ENCODE data around the gene PBX4. TPM values are rescaled to one million over a fixed set of nuclear protein-coding genes. Genes with fewer than 3 reads are reported as not detected.

The PBX4 gene
- total RNA-seq, 4 donors from 2014 or later = 3.3 to 14.9 (median 4.8) TPM

- DNase-seq (ENCODE audit: low spot score in 2 of 2) = no peak
These were observed 60.4 kb downstream of the PBX4 start for GRCh38 chr19:19558055-19558454.

GRCh38 chr19:19554074-19555023, 64.1 kb downstream of the PBX4 start:
- TF ChIP-seq POLR2A (IDR thresholded peaks at IDR 0.05) (no peak), CTCF (IDR thresholded peaks at IDR 0.05) (peak; percentile 35 to 71), EP300 (IDR thresholded peaks at IDR 0.05) (no peak), POLR2AphosphoS5 (IDR thresholded peaks at IDR 0.05) (no peak)
- WGBS = 55% methylated on average over 22 of the region's 34 CpGs
- no peaks in the 10 kb centered on the region for H3K9me3 ChIP-seq

More at GRCh38 chr19:19558055-19558454, 60.4 kb downstream of the PBX4 start:
- WGBS = 64% methylated on average over 4 of the region's 15 CpGs
- Histone ChIP-seq H3K4me3 (no peak overlapping the region), H3K27ac (no peak overlapping the region), H3K4me1 (no peaks in the 10 kb centered on the region), H3K9me3 (no peaks in the 10 kb centered on the region), H3K36me3 (no peaks in the 10 kb centered on the region), H3K27me3 (no peaks in the 10 kb centered on the region)
- no peak for TF ChIP-seq EP300 (IDR thresholded peaks at IDR 0.05)
- TF ChIP-seq POLR2AphosphoS5 (IDR thresholded peaks at IDR 0.05) = no peak
- no peak for TF ChIP-seq CTCF (IDR thresholded peaks at IDR 0.05)
- TF ChIP-seq POLR2A (IDR thresholded peaks at IDR 0.05) = no peak

GRCh38 chr19:19553670-19554069, 64.8 kb downstream of the PBX4 start:
- no peak for DNase-seq (ENCODE audit: low spot score in 2 of 2)
- Histone ChIP-seq H3K4me3 (no peak overlapping the region), H3K27me3 (peaks cover 19% of the 10 kb centered on the region), H3K36me3 (no peaks in the 10 kb centered on the region), H3K4me1 (peaks cover 3% of the 10 kb centered on the region), H3K9me3 (no peaks in the 10 kb centered on the region), H3K27ac (no peak overlapping the region)
- 84% methylated on average over 9 of the region's 10 CpGs for WGBS
- TF ChIP-seq EP300 (IDR thresholded peaks at IDR 0.05) (no peak), POLR2AphosphoS5 (IDR thresholded peaks at IDR 0.05) (no peak), CTCF (IDR thresholded peaks at IDR 0.05) (no peak), POLR2A (IDR thresholded peaks at IDR 0.05) (no peak)

More at GRCh38 chr19:19554074-19555023, 64.1 kb downstream of the PBX4 start:
- Histone ChIP-seq H3K27ac (no peak overlapping the region), H3K4me3 (no peak overlapping the region), H3K36me3 (no peaks in the 10 kb centered on the region), H3K27me3 (peaks cover 14% of the 10 kb centered on the region), H3K4me1 (peaks cover 3% of the 10 kb centered on the region)
- DNase-seq (ENCODE audit: low spot score in 2 of 2) = no peak

DNA sequence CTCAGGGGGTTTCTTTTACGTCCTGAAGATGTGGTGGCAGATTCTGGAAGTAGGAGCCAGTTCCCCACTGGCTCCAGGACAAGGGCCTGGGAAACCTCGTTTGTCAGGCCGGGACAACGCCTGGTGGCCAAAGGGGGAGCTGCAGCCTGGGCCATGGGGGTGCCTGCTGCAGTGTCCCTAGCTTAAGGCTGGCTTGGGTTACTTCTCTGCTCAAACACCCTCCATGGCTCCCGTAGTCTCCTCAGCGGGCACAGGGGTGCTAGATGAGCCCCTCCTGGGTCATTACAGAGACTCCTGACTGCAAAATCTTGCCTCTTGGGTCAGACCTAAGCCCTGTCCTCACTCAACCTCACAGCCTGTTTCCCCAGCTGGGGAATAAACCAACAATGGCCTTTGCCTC, 65.7 kb downstream of the PBX4 start:
- Histone ChIP-seq H3K4me1 (peaks cover 3% of the 10 kb centered on the region), H3K27ac (no peak overlapping the region), H3K27me3 (peaks cover 25% of the 10 kb centered on the region), H3K9me3 (no peaks in the 10 kb centered on the region), H3K36me3 (no peaks in the 10 kb centered on the region), H3K4me3 (no peak overlapping the region)
- WGBS = 59% methylated on average over 5 of the region's 6 CpGs
- DNase-seq (ENCODE audit: low spot score in 2 of 2) = no peak
- TF ChIP-seq CTCF (IDR thresholded peaks at IDR 0.05) (peak in 1 of 2 donors; percentile 72), POLR2AphosphoS5 (IDR thresholded peaks at IDR 0.05) (no peak), POLR2A (IDR thresholded peaks at IDR 0.05) (no peak)

DNA sequence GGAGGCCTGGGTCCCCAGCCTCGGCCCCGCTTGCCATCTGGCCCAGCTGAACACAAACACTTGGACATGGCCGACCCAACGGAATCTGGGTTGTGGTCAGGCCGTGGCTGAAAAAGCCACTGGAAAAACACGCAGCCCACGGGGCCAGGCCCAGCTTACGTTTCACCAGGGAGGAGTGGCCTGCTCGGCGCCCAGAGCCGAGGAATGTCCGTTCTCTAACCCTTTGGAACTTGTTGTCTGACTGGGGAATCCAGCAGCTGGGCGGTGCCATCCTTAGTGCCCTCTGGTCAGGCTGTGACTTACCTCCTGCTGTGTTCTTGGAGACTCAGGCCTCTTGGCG, 66.7 kb downstream of the PBX4 start:
- Histone ChIP-seq H3K27me3 (peaks cover 35% of the 10 kb centered on the region), H3K4me3 (no peak overlapping the region), H3K9me3 (no peaks in the 10 kb centered on the region), H3K4me1 (peaks cover 5% of the 10 kb centered on the region), H3K36me3 (no peaks in the 10 kb centered on the region), H3K27ac (no peak overlapping the region)
- no peak for TF ChIP-seq POLR2AphosphoS5 (IDR thresholded peaks at IDR 0.05)
- no peak for TF ChIP-seq CTCF (IDR thresholded peaks at IDR 0.05)
- no peak for TF ChIP-seq POLR2A (IDR thresholded peaks at IDR 0.05)
- 87% methylated on average over 12 of the region's 14 CpGs for WGBS
- DNase-seq (ENCODE audit: low spot score in 2 of 2) = no peak
